ENCODE results near the gene CARNS1.
A peak's percentile ranks its signal among the peaks of the same experiment; 100 is the strongest.

CARNS1 gene

DNA sequence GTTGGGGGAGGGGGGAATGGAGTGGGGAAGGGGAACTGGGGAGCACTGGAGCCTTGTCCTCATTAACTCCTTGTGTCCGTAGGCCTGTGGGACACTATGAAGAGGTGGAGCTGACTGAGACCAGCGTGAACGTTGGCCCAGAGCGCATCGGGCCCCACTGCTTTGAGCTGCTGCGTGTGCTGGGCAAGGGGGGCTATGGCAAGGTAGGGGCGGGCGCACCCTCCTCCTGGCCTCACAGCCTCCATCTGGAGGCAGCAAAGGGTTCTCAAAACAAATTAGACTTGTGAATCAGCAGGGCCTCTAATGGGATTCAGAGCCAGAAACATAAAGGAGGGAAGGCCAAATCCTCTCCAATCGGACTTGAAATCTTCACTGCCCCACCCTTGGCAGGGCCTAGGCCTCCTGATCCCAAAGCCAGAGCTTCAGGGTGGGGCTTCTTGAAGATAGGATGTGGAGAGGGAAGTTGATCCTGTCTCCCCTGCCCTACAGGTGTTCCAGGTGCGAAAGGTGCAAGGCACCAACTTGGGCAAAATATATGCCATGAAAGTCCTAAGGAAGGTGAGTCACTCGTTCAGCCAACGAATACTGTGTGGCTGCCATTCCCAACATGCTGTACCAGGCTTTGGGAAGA, 13.7 kb downstream of the CARNS1 start:
- Histone ChIP-seq H3K36me3 (replicated peaks in 1 of 2; ENCODE audit: control insufficient read depth in 2 of 2, insufficient read depth in 2 of 2, low read length in 2 of 2) (peaks cover 19 to 43% of the 10 kb centered on the region in 2 donors), H3K4me3 (ENCODE audit: low read length in 2 of 2) (peak overlapping the region; percentile 88 to 98), H3K9me3 (replicated peaks in 1 of 2; ENCODE audit: control insufficient read depth in 2 of 2, insufficient read depth in 1 of 2, low read depth in 1 of 2, low read length in 2 of 2) (no peaks in the 10 kb centered on the region), H2AFZ (ENCODE audit: low read length) (no peak overlapping the region), H2BK15ac (ENCODE audit: low read length) (no peak overlapping the region), H4K8ac (ENCODE audit: low read depth, low read length) (no peak overlapping the region), H2BK120ac (ENCODE audit: low read depth, low read length) (no peak overlapping the region), H3K23ac (ENCODE audit: low read depth, low read length, poor library complexity) (no peak overlapping the region), H2BK12ac (ENCODE audit: low read length) (no peak overlapping the region), H3K79me1 (ENCODE audit: low read depth, low read length) (peaks cover 5% of the 10 kb centered on the region), H3K27me3 (ENCODE audit: control insufficient read depth in 3 of 3, insufficient read depth in 3 of 3, low read depth in 1 of 3, low read length in 3 of 3) (no peaks in the 10 kb centered on the region), H3K27ac (replicated peaks; ENCODE audit: low read length) (no peak overlapping the region), H3K4me1 (ENCODE audit: control insufficient read depth in 2 of 2, insufficient read depth in 1 of 2, low read depth in 1 of 2, low read length in 2 of 2) (peaks cover 7 to 10% of the 10 kb centered on the region in 2 donors), H4K91ac (ENCODE audit: low read depth, low read length, poor library complexity) (peak overlapping the region; percentile 11), H2BK5ac (ENCODE audit: low read length) (no peak overlapping the region), H3K9ac (ENCODE audit: low read depth, low read length, poor library complexity) (peak overlapping the region; percentile 97), H2AK5ac (ENCODE audit: low read depth, low read length) (peak overlapping the region; percentile 48), H3K4me2 (ENCODE audit: insufficient read depth, low read length, poor library complexity, severe bottlenecking) (peak overlapping the region; percentile 93), H3K18ac (ENCODE audit: low read length) (no peak overlapping the region), H3K4ac (ENCODE audit: low read length) (no peak overlapping the region), H3K14ac (ENCODE audit: low read length) (no peak overlapping the region)
- no CpG with 5 or more reads among the region's 12 CpGs for WGBS, 2 donors (ENCODE audit: extremely low coverage in 2 of 2, insufficient read length in 2 of 2, insufficient replicate concordance in 1 of 2)
- DNase-seq (ENCODE audit: low spot score), result no peak

DNA sequence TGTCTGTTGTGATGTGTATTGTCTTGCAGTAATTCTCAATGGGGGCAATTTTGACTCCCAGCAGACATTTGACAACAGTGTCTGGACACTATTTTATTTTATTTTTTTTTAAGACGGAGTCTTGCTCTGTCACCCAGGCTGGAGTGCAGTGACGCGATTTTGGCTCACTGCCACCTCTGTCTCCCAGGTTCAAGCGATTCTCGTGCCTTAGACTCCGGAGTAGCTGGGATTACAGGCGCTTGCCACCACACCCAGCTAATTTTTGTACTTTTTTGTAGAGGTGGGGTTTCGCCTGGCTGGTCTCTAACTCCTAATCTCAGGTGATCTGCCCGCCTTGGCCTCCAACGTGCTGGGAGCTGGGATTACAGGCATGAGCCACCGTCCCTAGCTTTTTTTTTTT, 14.2 kb downstream of the CARNS1 start:
- Histone ChIP-seq H2BK120ac (ENCODE audit: low read depth, low read length) (no peak overlapping the region), H3K14ac (ENCODE audit: low read length) (no peak overlapping the region), H3K27ac (replicated peaks; ENCODE audit: low read length) (no peak overlapping the region), H3K27me3 (ENCODE audit: control insufficient read depth in 3 of 3, insufficient read depth in 3 of 3, low read depth in 1 of 3, low read length in 3 of 3) (no peaks in the 10 kb centered on the region), H3K4me3 (ENCODE audit: low read length in 2 of 2) (peak overlapping the region in 1 of 2 donors; percentile 88), H2BK12ac (ENCODE audit: low read length) (no peak overlapping the region), H3K4ac (ENCODE audit: low read length) (no peak overlapping the region), H3K79me1 (ENCODE audit: low read depth, low read length) (peaks cover 5% of the 10 kb centered on the region), H3K23ac (ENCODE audit: low read depth, low read length, poor library complexity) (no peak overlapping the region), H2AFZ (ENCODE audit: low read length) (no peak overlapping the region), H3K4me1 (ENCODE audit: control insufficient read depth in 2 of 2, insufficient read depth in 1 of 2, low read depth in 1 of 2, low read length in 2 of 2) (peaks cover 7 to 10% of the 10 kb centered on the region in 2 donors), H2BK5ac (ENCODE audit: low read length) (no peak overlapping the region), H3K36me3 (replicated peaks in 1 of 2; ENCODE audit: control insufficient read depth in 2 of 2, insufficient read depth in 2 of 2, low read length in 2 of 2) (peaks cover 24 to 49% of the 10 kb centered on the region in 2 donors), H3K9ac (ENCODE audit: low read depth, low read length, poor library complexity) (no peak overlapping the region), H4K8ac (ENCODE audit: low read depth, low read length) (no peak overlapping the region), H3K9me3 (replicated peaks in 1 of 2; ENCODE audit: control insufficient read depth in 2 of 2, insufficient read depth in 1 of 2, low read depth in 1 of 2, low read length in 2 of 2) (no peaks in the 10 kb centered on the region), H2AK5ac (ENCODE audit: low read depth, low read length) (no peak overlapping the region), H2BK15ac (ENCODE audit: low read length) (no peak overlapping the region), H4K91ac (ENCODE audit: low read depth, low read length, poor library complexity) (no peak overlapping the region), H3K18ac (ENCODE audit: low read length) (no peak overlapping the region), H3K4me2 (ENCODE audit: insufficient read depth, low read length, poor library complexity, severe bottlenecking) (no peak overlapping the region)
- no CpG with 5 or more reads among the region's 11 CpGs for WGBS, 2 donors (ENCODE audit: extremely low coverage in 2 of 2, insufficient read length in 2 of 2, insufficient replicate concordance in 1 of 2)
- DNase-seq (ENCODE audit: low spot score), result no peak

DNA sequence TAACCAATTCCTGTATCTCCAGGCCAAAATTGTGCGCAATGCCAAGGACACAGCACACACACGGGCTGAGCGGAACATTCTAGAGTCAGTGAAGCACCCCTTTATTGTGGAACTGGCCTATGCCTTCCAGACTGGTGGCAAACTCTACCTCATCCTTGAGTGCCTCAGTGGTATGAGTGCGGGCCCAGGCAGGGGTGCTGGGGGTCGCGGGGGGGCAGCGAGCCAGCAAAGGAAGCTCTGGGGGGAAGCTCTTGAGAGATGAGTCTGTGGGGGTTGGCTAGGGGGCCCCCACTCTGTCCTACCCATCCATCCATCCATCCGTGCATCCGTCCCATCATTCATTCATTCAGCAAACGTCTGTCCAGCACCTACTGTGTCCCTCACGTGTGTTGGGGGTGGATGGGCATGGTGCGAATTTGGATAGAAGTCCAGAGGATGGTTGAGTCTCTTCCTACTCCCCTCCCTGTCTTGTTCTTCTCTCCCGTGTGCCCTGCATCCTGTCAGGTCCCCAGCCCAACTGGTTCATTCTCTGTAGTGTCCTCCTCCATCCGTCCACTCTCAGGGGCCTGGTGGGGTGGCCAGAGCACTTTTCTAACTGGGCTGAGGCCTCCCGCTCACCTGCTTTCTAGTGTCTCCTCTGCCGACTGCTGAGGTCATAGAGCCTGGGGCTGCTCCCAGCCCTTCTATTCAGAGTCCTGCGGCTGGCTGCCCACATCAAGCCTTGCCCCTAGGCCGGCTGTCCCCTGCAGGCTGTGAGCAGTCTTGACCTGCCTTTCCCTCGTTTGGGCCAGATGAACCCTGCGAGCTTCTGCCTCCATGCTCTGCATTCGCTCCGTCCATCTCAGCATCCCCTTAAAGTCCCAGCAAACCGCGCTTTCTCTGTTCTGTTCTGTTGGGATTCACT, 16.1 kb downstream of the CARNS1 start:
- no peak overlapping the region for H3K14ac ChIP-seq (ENCODE audit: low read length)
- no peak overlapping the region for H2BK5ac ChIP-seq (ENCODE audit: low read length)
- H2BK12ac ChIP-seq (ENCODE audit: low read length), result no peak overlapping the region
- no peak overlapping the region for H4K8ac ChIP-seq (ENCODE audit: low read depth, low read length)
- H3K36me3 ChIP-seq (replicated peaks in 1 of 2; ENCODE audit: control insufficient read depth in 2 of 2, insufficient read depth in 2 of 2, low read length in 2 of 2), result peaks cover 30 to 64% of the 10 kb centered on the region in 2 donors
- no peaks in the 10 kb centered on the region for H3K9me3 ChIP-seq (replicated peaks in 1 of 2; ENCODE audit: control insufficient read depth in 2 of 2, insufficient read depth in 1 of 2, low read depth in 1 of 2, low read length in 2 of 2)
- no peak overlapping the region for H3K4me2 ChIP-seq (ENCODE audit: insufficient read depth, low read length, poor library complexity, severe bottlenecking)
- no peak overlapping the region for H3K4me3 ChIP-seq (ENCODE audit: low read length in 2 of 2)
- H2AK5ac ChIP-seq (ENCODE audit: low read depth, low read length), result no peak overlapping the region
- no peak overlapping the region for H3K4ac ChIP-seq (ENCODE audit: low read length)
- H3K79me1 ChIP-seq (ENCODE audit: low read depth, low read length), result peaks cover 6% of the 10 kb centered on the region
- peak overlapping the region; percentile 51 for H3K9ac ChIP-seq (ENCODE audit: low read depth, low read length, poor library complexity)
- no peak overlapping the region for H4K91ac ChIP-seq (ENCODE audit: low read depth, low read length, poor library complexity)
- H3K27me3 ChIP-seq (ENCODE audit: control insufficient read depth in 3 of 3, insufficient read depth in 3 of 3, low read depth in 1 of 3, low read length in 3 of 3), result no peaks in the 10 kb centered on the region
- WGBS, 2 donors (ENCODE audit: extremely low coverage in 2 of 2, insufficient read length in 2 of 2, insufficient replicate concordance in 1 of 2), result no CpG with 5 or more reads among the region's 24 CpGs
- no peak for DNase-seq (ENCODE audit: low spot score)
- peaks cover 7 to 10% of the 10 kb centered on the region in 2 donors for H3K4me1 ChIP-seq (ENCODE audit: control insufficient read depth in 2 of 2, insufficient read depth in 1 of 2, low read depth in 1 of 2, low read length in 2 of 2)
- no peak overlapping the region for H2BK120ac ChIP-seq (ENCODE audit: low read depth, low read length)
- no peak overlapping the region for H2AFZ ChIP-seq (ENCODE audit: low read length)
- H3K18ac ChIP-seq (ENCODE audit: low read length), result no peak overlapping the region
- H3K23ac ChIP-seq (ENCODE audit: low read depth, low read length, poor library complexity), result no peak overlapping the region
- no peak overlapping the region for H2BK15ac ChIP-seq (ENCODE audit: low read length)
- no peak overlapping the region for H3K27ac ChIP-seq (replicated peaks; ENCODE audit: low read length)

DNA sequence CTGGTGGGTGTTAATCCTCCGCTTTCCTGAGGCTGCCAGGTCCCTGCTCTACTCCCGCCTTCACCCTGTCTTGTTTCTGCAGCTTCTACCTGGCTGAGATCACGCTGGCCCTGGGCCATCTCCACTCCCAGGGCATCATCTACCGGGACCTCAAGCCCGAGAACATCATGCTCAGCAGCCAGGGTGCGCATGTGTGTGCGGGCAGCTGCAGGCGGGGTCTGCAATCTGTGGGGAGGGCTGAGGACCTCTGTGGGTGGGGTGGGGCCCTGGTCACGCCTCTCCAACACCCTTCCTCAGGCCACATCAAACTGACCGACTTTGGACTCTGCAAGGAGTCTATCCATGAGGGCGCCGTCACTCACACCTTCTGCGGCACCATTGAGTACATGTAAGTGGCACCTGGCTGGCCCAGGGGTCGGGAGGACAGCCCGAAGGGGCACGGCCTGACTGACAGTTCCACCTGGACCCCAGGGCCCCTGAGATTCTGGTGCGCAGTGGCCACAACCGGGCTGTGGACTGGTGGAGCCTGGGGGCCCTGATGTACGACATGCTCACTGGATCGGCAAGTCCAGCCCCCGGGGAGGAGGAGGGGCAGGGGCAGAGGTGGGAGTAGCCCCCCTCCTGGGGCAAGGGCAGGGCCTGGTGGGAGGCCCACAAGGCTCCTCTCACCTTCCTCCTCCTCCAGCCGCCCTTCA, 17.3 kb downstream of the CARNS1 start:
- no CpG with 5 or more reads among the region's 22 CpGs for WGBS, 2 donors (ENCODE audit: extremely low coverage in 2 of 2, insufficient read length in 2 of 2, insufficient replicate concordance in 1 of 2)
- no peak overlapping the region for H3K27ac ChIP-seq (replicated peaks; ENCODE audit: low read length)
- no peak overlapping the region for H3K4me2 ChIP-seq (ENCODE audit: insufficient read depth, low read length, poor library complexity, severe bottlenecking)
- H3K9me3 ChIP-seq (replicated peaks in 1 of 2; ENCODE audit: control insufficient read depth in 2 of 2, insufficient read depth in 1 of 2, low read depth in 1 of 2, low read length in 2 of 2), result no peaks in the 10 kb centered on the region
- H3K23ac ChIP-seq (ENCODE audit: low read depth, low read length, poor library complexity), result no peak overlapping the region
- H2BK120ac ChIP-seq (ENCODE audit: low read depth, low read length), result no peak overlapping the region
- no peak overlapping the region for H3K4me3 ChIP-seq (ENCODE audit: low read length in 2 of 2)
- H4K91ac ChIP-seq (ENCODE audit: low read depth, low read length, poor library complexity), result no peak overlapping the region
- H2AK5ac ChIP-seq (ENCODE audit: low read depth, low read length), result no peak overlapping the region
- H3K36me3 ChIP-seq (replicated peaks in 1 of 2; ENCODE audit: control insufficient read depth in 2 of 2, insufficient read depth in 2 of 2, low read length in 2 of 2), result peaks cover 34 to 70% of the 10 kb centered on the region in 2 donors
- no peak overlapping the region for H2BK5ac ChIP-seq (ENCODE audit: low read length)
- no peak overlapping the region for H2BK12ac ChIP-seq (ENCODE audit: low read length)
- H3K4me1 ChIP-seq (ENCODE audit: control insufficient read depth in 2 of 2, insufficient read depth in 1 of 2, low read depth in 1 of 2, low read length in 2 of 2), result peaks cover 6 to 10% of the 10 kb centered on the region in 2 donors
- H3K79me1 ChIP-seq (ENCODE audit: low read depth, low read length), result peaks cover 7% of the 10 kb centered on the region
- H3K14ac ChIP-seq (ENCODE audit: low read length), result no peak overlapping the region
- peak overlapping the region; percentile 44 for H3K9ac ChIP-seq (ENCODE audit: low read depth, low read length, poor library complexity)
- no peak overlapping the region for H3K4ac ChIP-seq (ENCODE audit: low read length)
- no peak for DNase-seq (ENCODE audit: low spot score)
- no peak overlapping the region for H4K8ac ChIP-seq (ENCODE audit: low read depth, low read length)
- H2AFZ ChIP-seq (ENCODE audit: low read length), result no peak overlapping the region
- H3K18ac ChIP-seq (ENCODE audit: low read length), result no peak overlapping the region
- no peak overlapping the region for H2BK15ac ChIP-seq (ENCODE audit: low read length)
- no peaks in the 10 kb centered on the region for H3K27me3 ChIP-seq (ENCODE audit: control insufficient read depth in 3 of 3, insufficient read depth in 3 of 3, low read depth in 1 of 3, low read length in 3 of 3)

Measured in neuronal stem cell (in vitro differentiated cells).